Right ventricle myocardium inferior (tissue), 1 donor: Measurements from ENCODE around the gene SRPK2. TPM values are rescaled to one million over a fixed set of nuclear protein-coding genes. Genes with fewer than 3 reads are reported as not detected.

Experiments used
- ATAC-seq: fragments of 200-7000 bp; cut with Tn5 transposase; one replicate; pipeline ENCODE4 v1.9.1; 2020; ENCODE audit warnings: mild to moderate bottlenecking, moderate library complexity
- DNase-seq: peaks from one replicate; pipeline ENCODE4 v3.0.0; 2021; ENCODE audit errors: missing footprints
- intact Hi-C: fragments of 100-400 bp; cut with DNase I; formaldehyde crosslinking; loops from one replicate; pipeline ENCODE4 v1.11.0; 2022
- total RNA-seq: library from RNA; stranded (reverse); fragmentation: NEBNext Ultra II Directional; extraction: Animal tissue kit (Norgen Biotek cat#: 25700); gene quantifications from one replicate; pipeline ENCODE4 v1.2.1, GENCODE V29; 2021
- donor health status: DM: no; HTN: yes; CAD: no; lungs with severe emphysema.

The SRPK2 gene
- total RNA-seq, 1 donor from 2014 or later = 26.8 TPM

- intact Hi-C loops = no loop called here
Measured at GRCh38 chr7:105139381-105139780, 249.3 kb downstream of the SRPK2 start.

GRCh38 chr7:105137898-105138297 lies 250.8 kb downstream of the SRPK2 start:
- ATAC-seq = no peak
- intact Hi-C loops = no loop called here
- DNase-seq = no peak

More at GRCh38 chr7:105139381-105139780, 249.3 kb downstream of the SRPK2 start:
- ATAC-seq (no peak), DNase-seq (no peak)

- no peak for DNase-seq
- intact Hi-C loops = no loop called here
- no peak for ATAC-seq
Measured at GRCh38 chr7:105136221-105136620, 252.5 kb downstream of the SRPK2 start.

- ATAC-seq (no peak), DNase-seq (no peak)
- intact Hi-C loops = no loop called here
Measured at GRCh38 chr7:105133986-105134655, 254.6 kb downstream of the SRPK2 start.

- ATAC-seq = no peak
- no peak for DNase-seq
- intact Hi-C loops = no loop called here
Measured at GRCh38 chr7:105133358-105133757, 255.4 kb downstream of the SRPK2 start.

GRCh38 chr7:105132835-105133234 lies 255.9 kb downstream of the SRPK2 start:
- no peak for ATAC-seq
- intact Hi-C loops = no loop called here

GRCh38 chr7:105132335-105132734 lies 256.4 kb downstream of the SRPK2 start:
- DNase-seq = no peak
- intact Hi-C loops = no loop called here
- ATAC-seq = no peak

More at GRCh38 chr7:105132835-105133234, 255.9 kb downstream of the SRPK2 start:
- no peak for DNase-seq

- intact Hi-C loops = no loop called here
- no peak for DNase-seq
- ATAC-seq = no peak
Measured at GRCh38 chr7:105131890-105132289, 256.8 kb downstream of the SRPK2 start.

GRCh38 chr7:105131033-105131656 lies 257.6 kb downstream of the SRPK2 start:
- DNase-seq = no peak
- ATAC-seq = no peak
- intact Hi-C loops = no loop called here

GRCh38 chr7:105130580-105130979 lies 258.1 kb downstream of the SRPK2 start:
- no peak for ATAC-seq
- no peak for DNase-seq
- intact Hi-C loops = no loop called here

- peak; percentile 67 for ATAC-seq
- intact Hi-C loops = no loop called here
Measured at GRCh38 chr7:105130048-105130447, 258.7 kb downstream of the SRPK2 start.

GRCh38 chr7:105127179-105127578 lies 261.5 kb downstream of the SRPK2 start:
- DNase-seq = no peak
- peak; percentile 63 for ATAC-seq
- intact Hi-C loops = no loop called here

More at GRCh38 chr7:105130048-105130447, 258.7 kb downstream of the SRPK2 start:
- DNase-seq = no peak

- ATAC-seq (peak; percentile 21), DNase-seq (no peak)
- intact Hi-C loops = no loop called here
Measured at GRCh38 chr7:105126436-105126975, 262.2 kb downstream of the SRPK2 start.

- DNase-seq = no peak
- ATAC-seq = no peak
- intact Hi-C loops = no loop called here
Measured at GRCh38 chr7:105125745-105126144, 263.0 kb downstream of the SRPK2 start.

- intact Hi-C loops = no loop called here
- DNase-seq (no peak), ATAC-seq (no peak)
Measured at GRCh38 chr7:105122619-105123018, 266.1 kb downstream of the SRPK2 start.

GRCh38 chr7:105118612-105119600 lies 269.8 kb downstream of the SRPK2 start:
- ATAC-seq = no peak
- no peak for DNase-seq
- intact Hi-C loops = no loop called here

GRCh38 chr7:105112440-105113418 lies 276.0 kb downstream of the SRPK2 start:
- ATAC-seq (peak; percentile 38), DNase-seq (no peak)
- intact Hi-C loops = no loop called here

GRCh38 chr7:105107458-105107857 lies 281.3 kb downstream of the SRPK2 start:
- intact Hi-C loops = no loop called here
- ATAC-seq = no peak
- no peak for DNase-seq
